ENCODE data around the gene LASP1. TPM values are rescaled to one million over a fixed set of nuclear protein-coding genes. Genes with fewer than 3 reads are reported as not detected.

The LASP1 gene
- polyA plus RNA-seq, 4 donors: 140 to 161 (median 151) TPM

Other genes with a start within 250 kb of the LASP1 start
- gene EPOP, start 195.1 kb upstream of the LASP1 start, polyA plus RNA-seq (ENCODE audit: insufficient read length in 4 of 4): 1 to 10 TPM; 1.3 to 1.7 (median 1.5) TPM
- 100 to 1,000 TPM in 2 of 4 donors, 10 to 100 TPM in 2; 57.8 to 152 (median 104) TPM for gene MLLT6, start 164.8 kb upstream of the LASP1 start, polyA plus RNA-seq (ENCODE audit: insufficient read length in 4 of 4)
- 10 to 100 TPM; 10.3 to 17.2 (median 13.3) TPM for gene CISD3, start 139.7 kb upstream of the LASP1 start, polyA plus RNA-seq (ENCODE audit: insufficient read length in 4 of 4)
- 100 to 1,000 TPM in 1 of 4 donors, 10 to 100 TPM in 3; 59.6 to 102 (median 86.8) TPM for gene PCGF2, start 121.7 kb upstream of the LASP1 start, polyA plus RNA-seq (ENCODE audit: insufficient read length in 4 of 4)
- 100 to 1,000 TPM; 104 to 137 (median 125) TPM for gene PSMB3, start 117.3 kb upstream of the LASP1 start, polyA plus RNA-seq (ENCODE audit: insufficient read length in 4 of 4)
- 10 to 100 TPM; 72.3 to 87.0 (median 76.9) TPM for gene PIP4K2B, start 70.5 kb upstream of the LASP1 start, polyA plus RNA-seq (ENCODE audit: insufficient read length in 4 of 4)
- gene CWC25, start 44.7 kb upstream of the LASP1 start, polyA plus RNA-seq (ENCODE audit: insufficient read length in 4 of 4): 10 to 100 TPM; 21.8 to 31.1 (median 29.1) TPM
- gene RPL23, start 16.3 kb upstream of the LASP1 start, polyA plus RNA-seq (ENCODE audit: insufficient read length in 4 of 4): 1,000 to 10,000 TPM; 2,198 to 3,027 (median 2,568) TPM
- gene FBXO47, start 97.3 kb downstream of the LASP1 start, polyA plus RNA-seq (ENCODE audit: insufficient read length in 4 of 4): not detected

All from left renal cortex interstitium (tissue), 4 donors.